HAP-1 (cell line): ENCODE results near the gene TNFRSF14.

Experiments used
- DNase-seq, 2 experiments: peaks; one replicate each; pipeline ENCODE4 v3.0.0-alpha.2; 2016 to 2020; ENCODE audit warnings: low spot score in 2 of 2
- H3K27me3 ChIP-seq: fragments of 250-450 bp; sonication (Bioruptor Pico); 2 replicates; pipeline ENCODE4 v1.5.1; 2020; ENCODE audit warnings: low read depth, mild to moderate bottlenecking, moderate library complexity
- H3K36me3 ChIP-seq: fragments of 250-450 bp; sonication (Bioruptor Pico); replicated peaks from 2 replicates; pipeline ENCODE4 v1.5.1; 2020; ENCODE audit warnings: mild to moderate bottlenecking
- H3K4me1 ChIP-seq: fragments of 250-450 bp; sonication (Bioruptor Pico); 2 replicates; pipeline ENCODE4 v1.5.1; 2020; ENCODE audit warnings: mild to moderate bottlenecking
- H3K4me3 ChIP-seq: fragments of 250-450 bp; sonication (Bioruptor Pico); 2 replicates; pipeline ENCODE4 v1.5.1; 2020; ENCODE audit warnings: mild to moderate bottlenecking, moderate library complexity
- H3K9me3 ChIP-seq: fragments of 250-450 bp; sonication (Bioruptor Pico); 2 replicates; pipeline ENCODE4 v1.5.1; 2020; ENCODE audit warnings: mild to moderate bottlenecking, moderate library complexity
- in situ Hi-C: fragments of 300-500 bp; cut with MboI; formaldehyde crosslinking; loops from 3 replicates; pipeline ENCODE4 v1.14.3; 2020; ENCODE audit warnings: low sequenced_read_pairs, inconsistent platforms, mixed read lengths

TNFRSF14 gene

DNA sequence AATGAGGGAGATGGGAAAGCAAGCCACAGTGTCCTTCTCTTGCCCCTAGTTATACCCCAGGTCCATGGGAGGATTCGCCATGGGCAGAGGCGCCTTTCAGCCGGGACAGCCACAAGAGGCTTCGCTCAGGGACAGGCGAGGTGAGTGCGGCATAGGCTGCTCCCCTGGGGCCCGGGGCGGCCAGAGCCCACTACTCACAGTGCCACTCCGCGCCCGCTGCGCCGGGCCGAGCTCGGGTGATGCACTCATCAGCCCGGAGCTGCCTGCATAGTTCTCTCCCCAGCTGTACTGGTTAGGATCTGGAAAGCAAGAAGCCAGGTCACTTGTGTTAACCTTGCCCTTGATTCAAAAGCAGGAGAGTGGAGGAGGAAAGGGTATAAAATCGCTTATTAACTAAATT lies 38.2 kb upstream of the TNFRSF14 start:
- no peaks in the 10 kb centered on the region for H3K27me3 ChIP-seq
- H3K4me3 ChIP-seq = no peak overlapping the region
- no peaks in the 10 kb centered on the region for H3K9me3 ChIP-seq
- H3K36me3 ChIP-seq = peaks cover 68% of the 10 kb centered on the region
- DNase-seq = no peak
- in situ Hi-C loops = no loop called here
- H3K4me1 ChIP-seq = no peaks in the 10 kb centered on the region

DNA sequence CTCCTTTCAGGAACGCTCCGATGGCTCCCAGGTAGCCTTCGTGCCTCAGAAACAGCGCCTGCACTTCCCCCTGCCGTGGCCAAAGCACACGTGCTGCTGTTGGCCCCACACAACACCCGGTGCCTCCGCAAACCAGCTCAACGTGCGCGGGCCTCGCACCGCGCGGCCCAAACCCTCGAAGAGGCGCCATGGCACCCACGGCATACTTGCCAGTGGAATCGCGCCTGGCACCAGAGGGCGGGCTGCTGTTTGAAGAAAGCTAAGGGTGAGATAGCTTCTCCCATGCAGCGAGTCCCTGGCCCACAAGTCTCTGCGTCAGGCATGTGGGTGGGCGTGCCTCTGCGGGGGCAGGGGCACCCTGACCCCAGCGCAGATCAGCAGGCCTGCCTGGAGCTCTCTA lies 37.6 kb upstream of the TNFRSF14 start:
- DNase-seq = no peak
- Histone ChIP-seq H3K36me3 (peaks cover 62% of the 10 kb centered on the region), H3K4me3 (no peak overlapping the region), H3K4me1 (no peaks in the 10 kb centered on the region), H3K9me3 (no peaks in the 10 kb centered on the region), H3K27me3 (no peaks in the 10 kb centered on the region)
- in situ Hi-C loops = no loop called here

DNA sequence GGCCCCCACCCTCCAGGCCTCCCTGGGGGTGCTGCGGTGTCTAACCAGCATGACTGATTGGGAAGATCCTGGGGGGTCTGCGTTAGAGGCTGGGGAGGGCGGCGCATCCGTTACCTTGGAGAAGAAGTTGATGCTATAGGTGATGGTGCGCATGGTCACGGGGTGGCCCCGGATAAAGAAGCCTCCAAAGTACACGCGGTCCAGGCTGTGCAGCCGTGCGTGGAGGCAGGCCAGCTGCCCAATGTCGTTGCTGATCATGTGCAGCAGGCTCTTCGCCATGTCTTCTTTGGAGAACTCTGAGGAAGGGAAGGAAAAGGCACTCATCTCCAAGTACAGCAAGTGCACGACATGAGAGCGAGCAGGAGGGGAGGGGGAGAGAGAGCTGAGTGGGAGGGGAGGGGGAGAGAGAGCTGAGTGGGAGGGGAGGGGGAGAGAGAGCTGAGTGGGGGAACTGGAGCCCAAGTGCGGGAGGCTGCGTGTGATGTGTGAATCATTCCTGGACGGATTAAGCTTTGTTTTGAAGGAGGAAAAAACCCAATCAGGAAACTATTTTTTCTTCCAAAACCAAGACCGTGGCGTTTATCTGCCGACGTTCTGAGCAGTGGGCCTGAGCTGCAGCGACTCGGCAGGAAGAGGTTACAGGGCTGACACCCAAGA lies 37.0 kb upstream of the TNFRSF14 start:
- H3K9me3 ChIP-seq = no peaks in the 10 kb centered on the region
- no peak overlapping the region for H3K4me3 ChIP-seq
- peaks cover 56% of the 10 kb centered on the region for H3K36me3 ChIP-seq
- no peak for DNase-seq
- H3K4me1 ChIP-seq = no peaks in the 10 kb centered on the region
- no peaks in the 10 kb centered on the region for H3K27me3 ChIP-seq
- in situ Hi-C loops = no loop called here

GRCh38 chr1:2519729-2520128 lies 36.4 kb upstream of the TNFRSF14 start:
- in situ Hi-C loops = no loop called here
- no peaks in the 10 kb centered on the region for H3K27me3 ChIP-seq
- H3K4me3 ChIP-seq = no peak overlapping the region
- H3K4me1 ChIP-seq = peaks cover 3% of the 10 kb centered on the region
- peaks cover 55% of the 10 kb centered on the region for H3K36me3 ChIP-seq
- DNase-seq = no peak
- H3K9me3 ChIP-seq = no peaks in the 10 kb centered on the region

DNA sequence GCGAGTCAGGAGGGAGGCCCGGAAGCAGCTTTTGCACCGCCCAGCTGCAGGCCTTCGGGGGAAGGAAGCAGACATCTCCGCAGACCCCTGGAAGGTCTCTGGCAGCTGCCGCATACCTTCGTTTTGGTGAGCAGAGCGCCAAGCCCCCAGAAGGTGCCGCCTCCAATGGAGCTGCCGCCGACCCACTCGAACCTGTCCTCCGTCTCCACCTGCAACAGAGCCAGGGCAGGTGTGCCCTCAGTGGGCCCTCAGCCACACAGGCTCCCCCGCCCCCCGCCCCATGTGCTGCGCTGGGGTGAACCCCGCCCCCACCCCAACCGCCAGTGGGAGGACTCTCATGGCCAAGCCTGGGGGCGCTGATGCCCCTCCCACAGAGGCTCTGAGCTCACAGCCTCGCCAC lies 36.0 kb upstream of the TNFRSF14 start:
- peaks cover 7% of the 10 kb centered on the region for H3K4me1 ChIP-seq
- no peak overlapping the region for H3K4me3 ChIP-seq
- no peaks in the 10 kb centered on the region for H3K9me3 ChIP-seq
- DNase-seq = no peak
- H3K36me3 ChIP-seq = peaks cover 55% of the 10 kb centered on the region
- in situ Hi-C loops = no loop called here
- H3K27me3 ChIP-seq = no peaks in the 10 kb centered on the region

DNA sequence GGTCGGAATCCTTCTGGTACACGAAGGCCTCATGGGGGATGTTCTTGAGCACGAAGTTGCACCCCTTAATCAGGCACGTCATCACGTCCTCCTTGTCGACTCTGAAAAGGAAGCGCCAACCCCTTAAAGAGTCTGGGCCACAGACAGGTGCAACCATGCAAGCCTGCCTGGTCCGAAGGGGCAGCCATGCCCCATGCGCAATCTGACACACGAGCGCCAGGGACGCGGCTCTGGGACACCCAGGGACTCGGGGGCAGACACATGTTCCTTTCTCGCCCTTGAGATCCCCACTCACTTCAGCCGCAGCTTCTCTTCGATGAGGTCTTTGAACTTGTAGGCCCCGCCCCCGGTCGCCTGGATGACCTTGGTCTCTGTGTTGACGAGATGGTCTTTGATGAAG lies 35.4 kb upstream of the TNFRSF14 start:
- H3K4me1 ChIP-seq = peaks cover 7% of the 10 kb centered on the region
- no peak overlapping the region for H3K4me3 ChIP-seq
- in situ Hi-C loops = no loop called here
- H3K9me3 ChIP-seq = no peaks in the 10 kb centered on the region
- H3K36me3 ChIP-seq = peaks cover 54% of the 10 kb centered on the region
- DNase-seq = no peak
- no peaks in the 10 kb centered on the region for H3K27me3 ChIP-seq

DNA sequence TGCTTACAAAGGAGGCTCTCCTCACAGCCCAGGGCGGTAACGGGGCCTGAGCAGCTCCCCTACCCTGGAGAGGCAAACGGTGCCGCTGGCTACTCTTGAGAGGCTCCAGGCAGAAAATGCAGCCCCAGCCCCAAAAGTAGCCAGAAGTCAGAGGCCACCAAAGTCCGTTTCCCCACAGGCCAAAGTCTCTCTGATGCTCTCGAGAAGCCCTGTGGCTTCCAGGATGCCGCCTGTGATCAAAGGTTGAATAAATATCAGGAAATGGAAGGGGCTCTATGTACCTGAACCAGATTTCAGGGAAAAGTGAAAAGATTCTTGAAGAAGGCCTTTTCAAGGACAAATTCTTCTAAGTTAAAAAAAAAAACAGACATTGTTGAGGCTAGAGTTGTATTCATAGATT lies 33.9 kb upstream of the TNFRSF14 start:
- peaks cover 11% of the 10 kb centered on the region for H3K4me1 ChIP-seq
- no peaks in the 10 kb centered on the region for H3K9me3 ChIP-seq
- in situ Hi-C loops = no loop called here
- no peaks in the 10 kb centered on the region for H3K27me3 ChIP-seq
- peaks cover 42% of the 10 kb centered on the region for H3K36me3 ChIP-seq
- no peak for DNase-seq
- H3K4me3 ChIP-seq = no peak overlapping the region

DNA sequence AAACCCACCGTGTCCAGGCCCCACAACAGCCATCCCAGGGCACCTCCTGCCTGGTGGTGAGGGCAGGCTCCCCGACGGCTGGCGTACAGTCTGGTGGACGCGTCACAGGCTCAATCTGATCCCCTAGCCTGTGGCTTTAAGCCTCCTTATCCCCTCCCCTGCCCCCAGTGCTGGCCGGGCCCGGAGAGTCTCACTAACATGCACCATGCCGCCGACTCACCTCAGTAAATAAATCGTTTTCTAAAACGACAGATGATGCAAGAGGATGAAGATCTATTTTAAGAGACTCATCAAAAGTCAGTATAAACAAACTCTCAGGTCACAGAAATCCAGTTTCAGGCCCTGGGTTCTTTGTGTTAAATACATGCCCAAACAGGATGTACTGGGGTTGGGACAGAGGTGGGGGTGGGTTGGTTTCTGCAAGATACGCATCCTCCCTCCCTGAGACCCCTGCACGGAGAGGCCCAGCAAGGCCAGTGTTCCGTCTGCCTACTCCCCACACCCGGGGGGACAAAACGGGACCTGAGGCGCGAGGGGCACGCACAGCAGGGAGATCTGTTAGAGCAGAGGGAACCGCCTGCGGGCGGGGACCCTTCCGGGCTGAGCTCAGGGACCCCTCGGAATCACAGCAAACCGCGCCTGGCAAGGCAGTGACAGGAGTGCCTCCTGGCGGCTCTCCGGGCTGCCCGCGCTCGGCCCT lies 32.8 kb upstream of the TNFRSF14 start:
- H3K4me3 ChIP-seq = no peak overlapping the region
- no peak for DNase-seq
- H3K36me3 ChIP-seq = peaks cover 30% of the 10 kb centered on the region
- in situ Hi-C loops = no loop called here
- H3K9me3 ChIP-seq = no peaks in the 10 kb centered on the region
- H3K27me3 ChIP-seq = no peaks in the 10 kb centered on the region
- peaks cover 11% of the 10 kb centered on the region for H3K4me1 ChIP-seq

DNA sequence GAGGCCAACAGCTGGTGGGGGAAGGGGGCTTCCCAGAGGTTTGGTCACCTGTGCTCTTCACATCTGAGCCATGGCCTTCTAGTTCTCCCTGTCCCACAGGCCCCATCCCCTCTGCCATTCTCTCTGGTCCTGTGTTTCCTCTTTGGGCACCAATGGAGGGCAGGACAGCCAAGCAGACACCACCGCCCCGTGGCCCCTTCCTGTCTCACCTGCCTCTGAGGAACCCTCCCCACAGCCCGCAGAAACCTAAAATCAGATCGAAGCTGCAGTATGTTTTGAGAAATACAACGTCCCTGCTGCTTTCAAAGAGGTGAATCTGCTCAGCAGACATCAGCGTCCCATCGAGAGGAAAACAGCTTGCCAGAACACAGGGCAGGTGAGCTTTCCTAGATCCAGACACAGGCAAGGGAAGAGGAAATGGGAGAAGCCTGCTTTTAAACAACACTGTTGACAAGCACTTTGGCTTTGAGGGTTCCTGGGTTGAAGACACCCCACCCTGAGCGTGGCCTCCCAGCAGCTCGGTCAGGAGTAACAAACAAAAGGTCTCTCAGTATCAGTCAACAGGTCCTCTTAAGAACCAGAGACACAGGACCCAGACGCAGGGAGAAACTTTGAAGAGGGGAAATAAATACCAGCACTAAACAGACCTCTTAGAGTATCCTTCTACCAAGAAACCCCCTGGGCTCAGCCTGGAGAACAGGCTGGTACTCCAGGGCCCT lies 32.1 kb upstream of the TNFRSF14 start:
- H3K36me3 ChIP-seq = peaks cover 23% of the 10 kb centered on the region
- DNase-seq = no peak
- H3K4me1 ChIP-seq = peaks cover 11% of the 10 kb centered on the region
- H3K4me3 ChIP-seq = peak overlapping the region; percentile 99; the same call in 1 of the 2 replicates
- no peaks in the 10 kb centered on the region for H3K9me3 ChIP-seq
- H3K27me3 ChIP-seq = peaks cover 2% of the 10 kb centered on the region; the same call in 1 of the 2 replicates
- in situ Hi-C loops = no loop called here

GRCh38 chr1:2525572-2525919 lies 30.6 kb upstream of the TNFRSF14 start:
- DNase-seq = no peak
- in situ Hi-C loops = no loop called here
- Histone ChIP-seq H3K4me3 (peak overlapping the region; percentile 99), H3K4me1 (peaks cover 11% of the 10 kb centered on the region), H3K27me3 (peaks cover 11% of the 10 kb centered on the region), H3K9me3 (no peaks in the 10 kb centered on the region), H3K36me3 (peaks cover 14% of the 10 kb centered on the region)

DNA sequence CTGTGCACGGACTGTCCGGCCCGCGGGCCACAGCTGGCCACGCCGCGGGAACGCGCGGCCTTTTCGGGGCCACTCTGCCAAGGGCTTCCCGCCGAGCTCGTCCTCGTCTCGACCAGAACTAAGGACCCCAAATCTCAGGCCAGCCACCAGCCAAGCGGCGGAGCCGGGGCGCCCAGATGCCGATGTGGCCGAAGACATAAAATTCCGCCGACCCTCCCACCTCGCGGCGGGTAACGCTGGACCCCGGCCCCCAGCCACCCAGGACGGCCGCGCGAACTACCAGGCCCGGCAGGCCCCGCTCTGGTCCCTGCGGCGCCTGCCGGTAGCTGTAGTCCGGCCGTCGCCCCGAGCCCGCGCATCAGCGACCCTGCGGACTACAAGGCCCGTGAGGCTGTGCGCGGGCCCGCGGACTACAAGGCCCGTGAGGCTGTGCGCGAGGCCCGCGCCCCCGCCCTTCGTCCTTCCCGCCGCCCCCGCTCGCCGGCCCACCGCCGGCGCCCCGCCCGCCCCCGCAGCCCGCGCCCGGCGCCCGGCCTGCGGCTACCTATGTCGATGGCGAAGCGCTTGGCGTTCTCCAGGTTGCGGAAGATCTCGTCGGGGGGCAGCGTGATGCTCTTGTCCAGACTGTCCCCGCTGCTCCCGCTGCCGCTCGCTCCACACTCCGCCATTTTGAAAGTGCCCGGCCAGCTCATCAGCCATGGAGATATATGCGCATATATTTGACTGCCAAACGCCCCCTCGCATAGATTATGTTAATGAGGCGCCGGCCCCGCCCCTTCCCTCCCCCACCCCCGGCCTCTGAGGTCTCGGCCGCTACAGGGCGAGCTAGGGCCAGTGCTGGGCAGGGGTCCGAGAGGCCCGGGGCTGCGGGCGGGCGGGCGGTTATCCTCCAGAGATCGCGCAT lies 30.0 kb upstream of the TNFRSF14 start, which contains the start of gene PANK4:
Gene PANK4 (minus strand): TSS at position 677 of the 904 bp plus-strand sequence. CDS start 9 bp downstream, at position 668.
- Histone ChIP-seq H3K4me1 (peaks cover 11% of the 10 kb centered on the region), H3K9me3 (no peaks in the 10 kb centered on the region), H3K36me3 (peaks cover 8% of the 10 kb centered on the region), H3K27me3 (peaks cover 15% of the 10 kb centered on the region), H3K4me3 (peak within 1 kb of the TSS; percentile 99)
- in situ Hi-C loops = no loop called here
- peak; percentile 86 to 92 for DNase-seq

DNA sequence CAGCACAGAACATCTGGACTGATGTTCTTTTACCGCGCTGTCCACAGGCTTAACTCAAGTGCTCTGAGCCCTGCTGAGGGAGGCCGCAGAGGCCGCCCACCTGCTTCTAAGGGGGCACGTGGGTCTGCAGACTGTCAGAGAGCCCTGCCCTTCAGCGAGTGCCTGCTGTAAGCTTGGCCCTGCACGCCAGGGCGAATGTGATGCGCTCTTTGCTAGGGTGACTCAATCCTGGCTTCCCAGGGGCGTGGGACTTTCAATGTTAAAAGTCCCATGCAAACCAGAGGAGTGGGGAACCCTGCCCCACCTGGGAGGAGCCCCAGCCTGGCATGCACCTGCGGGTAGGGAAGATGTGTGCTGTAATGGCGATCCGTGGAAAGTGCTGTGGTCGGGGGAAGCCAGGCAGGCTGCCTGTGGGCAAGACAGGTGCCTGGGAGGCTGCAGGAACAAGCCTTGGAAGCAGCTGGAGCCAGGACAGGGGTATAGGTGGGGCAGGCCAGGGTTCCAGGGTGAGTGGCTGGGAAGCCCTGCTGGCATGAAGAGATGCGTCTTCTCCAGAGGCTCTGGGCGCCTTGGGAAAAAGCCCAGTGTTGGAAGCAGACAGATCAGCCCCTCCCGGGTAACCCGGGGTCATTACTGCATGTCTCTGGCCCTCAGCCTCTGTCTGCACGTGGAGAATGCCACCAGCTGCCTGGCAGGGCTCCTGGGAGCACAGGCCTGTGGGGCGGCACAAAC lies 29.2 kb upstream of the TNFRSF14 start:
- in situ Hi-C loops = no loop called here
- Histone ChIP-seq H3K4me3 (peak overlapping the region; percentile 99), H3K9me3 (no peaks in the 10 kb centered on the region), H3K36me3 (peaks cover 5% of the 10 kb centered on the region; the same call in 1 of the 2 replicates), H3K4me1 (peaks cover 11% of the 10 kb centered on the region), H3K27me3 (peaks cover 15% of the 10 kb centered on the region)
- no peak for DNase-seq

DNA sequence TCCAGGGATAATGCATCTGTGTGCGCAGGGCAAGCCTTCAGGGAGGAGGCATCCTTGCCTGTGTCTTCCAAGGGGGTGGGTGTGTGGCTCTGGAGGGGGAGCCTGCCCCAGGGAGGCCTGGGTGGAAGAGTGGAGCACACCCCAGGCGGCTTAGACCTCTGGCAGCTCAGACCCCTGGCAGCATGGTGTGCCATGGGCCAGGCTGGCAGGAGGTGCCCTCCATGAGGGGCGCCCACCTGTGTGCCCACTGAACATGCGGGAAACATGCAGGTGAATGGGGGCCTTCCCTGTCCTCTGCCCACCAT lies 28.7 kb upstream of the TNFRSF14 start:
- peaks cover 15% of the 10 kb centered on the region for H3K27me3 ChIP-seq
- peaks cover 11% of the 10 kb centered on the region for H3K4me1 ChIP-seq
- H3K4me3 ChIP-seq = no peak overlapping the region
- H3K36me3 ChIP-seq = peaks cover 5% of the 10 kb centered on the region; the same call in 1 of the 2 replicates
- no peaks in the 10 kb centered on the region for H3K9me3 ChIP-seq
- in situ Hi-C loops = no loop called here
- DNase-seq = no peak
